ENCODE measurements around the gene GREM2.

DNA sequence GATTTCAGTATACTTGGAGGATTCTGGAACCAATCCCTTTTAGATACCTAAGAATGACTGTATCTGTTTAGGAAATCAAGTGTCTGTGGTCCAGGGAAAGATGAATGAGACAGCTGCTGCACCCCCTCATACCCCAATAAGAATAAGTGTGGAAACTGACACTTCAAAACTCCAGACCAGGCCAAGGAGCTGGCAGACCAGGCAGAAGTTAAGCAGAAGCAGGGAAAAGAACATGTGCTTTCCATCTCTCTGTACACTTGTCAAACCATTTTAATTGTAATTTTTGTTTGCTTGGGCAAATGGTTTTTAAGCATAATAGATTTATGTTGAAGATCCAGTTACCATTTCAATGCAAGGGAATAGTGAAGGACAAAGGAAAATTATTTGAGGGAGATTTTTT lies 100.2 kb downstream of the GREM2 start:
- TF ChIP-seq, protein P1, sequence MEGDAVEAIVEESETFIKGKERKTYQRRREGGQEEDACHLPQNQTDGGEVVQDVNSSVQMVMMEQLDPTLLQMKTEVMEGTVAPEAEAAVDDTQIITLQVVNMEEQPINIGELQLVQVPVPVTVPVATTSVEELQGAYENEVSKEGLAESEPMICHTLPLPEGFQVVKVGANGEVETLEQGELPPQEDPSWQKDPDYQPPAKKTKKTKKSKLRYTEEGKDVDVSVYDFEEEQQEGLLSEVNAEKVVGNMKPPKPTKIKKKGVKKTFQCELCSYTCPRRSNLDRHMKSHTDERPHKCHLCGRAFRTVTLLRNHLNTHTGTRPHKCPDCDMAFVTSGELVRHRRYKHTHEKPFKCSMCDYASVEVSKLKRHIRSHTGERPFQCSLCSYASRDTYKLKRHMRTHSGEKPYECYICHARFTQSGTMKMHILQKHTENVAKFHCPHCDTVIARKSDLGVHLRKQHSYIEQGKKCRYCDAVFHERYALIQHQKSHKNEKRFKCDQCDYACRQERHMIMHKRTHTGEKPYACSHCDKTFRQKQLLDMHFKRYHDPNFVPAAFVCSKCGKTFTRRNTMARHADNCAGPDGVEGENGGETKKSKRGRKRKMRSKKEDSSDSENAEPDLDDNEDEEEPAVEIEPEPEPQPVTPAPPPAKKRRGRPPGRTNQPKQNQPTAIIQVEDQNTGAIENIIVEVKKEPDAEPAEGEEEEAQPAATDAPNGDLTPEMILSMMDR (IDR thresholded peaks at IDR 0.05): no peak
- no peak for TF ChIP-seq POLR2A (IDR thresholded peaks at IDR 0.05)
